Ishikawa (cell line): Measurements from ENCODE around the gene TMEM40.

ENCODE experiments used
- CEBPB ChIP-seq: IDR thresholded peaks from 2 replicates; pipeline ENCODE4 v1.6.1; 2012
- EP300 ChIP-seq: IDR thresholded peaks from 2 replicates; pipeline ENCODE4 v1.6.1; 2012; ENCODE audit warnings: borderline replicate concordance
- RAD21 ChIP-seq: IDR thresholded peaks from 2 replicates; pipeline ENCODE4 v1.6.1; 2012; ENCODE audit warnings: low read depth
- YY1 ChIP-seq: IDR thresholded peaks from 2 replicates; pipeline ENCODE4 v1.6.1; 2012; ENCODE audit warnings: low read depth
- ZBTB7A ChIP-seq: IDR thresholded peaks from 2 replicates; pipeline ENCODE4 v1.6.1; 2012; ENCODE audit warnings: low read depth
- TF ChIP-seq, protein P1 (sequence below): IDR thresholded peaks from 2 replicates; pipeline ENCODE4 v1.6.1; 2012; ENCODE audit warnings: low read depth, mild to moderate bottlenecking

DNA sequence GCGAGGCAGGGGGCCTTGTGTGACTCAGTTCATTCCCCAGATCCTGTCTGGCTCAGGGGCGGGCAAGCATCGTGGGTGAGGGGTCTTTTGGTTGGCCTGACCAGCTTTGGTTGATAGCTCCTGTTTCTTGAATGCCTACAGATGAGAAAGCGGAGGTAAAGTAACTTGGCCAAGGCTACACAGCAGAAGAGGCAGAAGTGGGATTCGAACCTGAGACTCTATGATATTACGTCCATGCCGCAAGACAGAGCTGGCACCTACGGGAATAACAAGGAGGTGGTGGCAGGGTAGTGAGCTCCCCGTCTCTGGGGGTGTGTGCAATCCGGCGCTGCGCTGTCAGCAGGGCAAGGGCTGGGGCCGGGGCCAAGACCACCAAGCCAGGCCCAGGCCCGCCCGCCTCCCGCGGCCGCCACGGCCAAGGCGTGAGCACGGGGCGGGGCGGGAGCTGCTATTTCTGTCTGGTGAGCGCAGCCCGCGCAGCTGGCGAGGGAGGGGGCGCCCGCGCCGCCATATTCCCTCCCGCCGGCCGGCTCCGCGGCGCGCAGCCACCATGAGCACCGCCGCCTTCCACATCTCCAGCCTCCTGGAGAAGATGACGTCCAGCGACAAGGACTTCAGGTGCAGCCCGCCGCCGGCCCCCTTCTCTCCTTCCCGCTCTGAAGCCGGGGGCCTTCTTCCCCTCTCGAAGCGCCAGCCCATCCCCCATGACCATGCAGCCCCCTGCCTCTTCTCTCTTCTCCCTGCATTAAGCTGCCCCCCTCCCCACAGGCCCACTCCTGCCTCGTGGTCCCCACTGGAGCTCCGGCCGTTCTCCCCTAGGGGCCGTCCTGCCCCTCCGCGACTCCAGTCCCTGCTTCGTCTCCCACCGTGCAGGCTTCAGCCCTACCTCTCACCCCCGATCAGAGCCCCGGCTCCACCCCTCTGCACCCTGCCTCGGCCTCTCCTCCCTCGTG, 37.4 kb upstream of the TMEM40 start, which contains the start of gene CAND2:
- TF ChIP-seq ZBTB7A (peak; percentile 70), RAD21 (no peak), YY1 (peak; percentile 82), EP300 (no peak), CEBPB (no peak)
- TF ChIP-seq, protein P1, sequence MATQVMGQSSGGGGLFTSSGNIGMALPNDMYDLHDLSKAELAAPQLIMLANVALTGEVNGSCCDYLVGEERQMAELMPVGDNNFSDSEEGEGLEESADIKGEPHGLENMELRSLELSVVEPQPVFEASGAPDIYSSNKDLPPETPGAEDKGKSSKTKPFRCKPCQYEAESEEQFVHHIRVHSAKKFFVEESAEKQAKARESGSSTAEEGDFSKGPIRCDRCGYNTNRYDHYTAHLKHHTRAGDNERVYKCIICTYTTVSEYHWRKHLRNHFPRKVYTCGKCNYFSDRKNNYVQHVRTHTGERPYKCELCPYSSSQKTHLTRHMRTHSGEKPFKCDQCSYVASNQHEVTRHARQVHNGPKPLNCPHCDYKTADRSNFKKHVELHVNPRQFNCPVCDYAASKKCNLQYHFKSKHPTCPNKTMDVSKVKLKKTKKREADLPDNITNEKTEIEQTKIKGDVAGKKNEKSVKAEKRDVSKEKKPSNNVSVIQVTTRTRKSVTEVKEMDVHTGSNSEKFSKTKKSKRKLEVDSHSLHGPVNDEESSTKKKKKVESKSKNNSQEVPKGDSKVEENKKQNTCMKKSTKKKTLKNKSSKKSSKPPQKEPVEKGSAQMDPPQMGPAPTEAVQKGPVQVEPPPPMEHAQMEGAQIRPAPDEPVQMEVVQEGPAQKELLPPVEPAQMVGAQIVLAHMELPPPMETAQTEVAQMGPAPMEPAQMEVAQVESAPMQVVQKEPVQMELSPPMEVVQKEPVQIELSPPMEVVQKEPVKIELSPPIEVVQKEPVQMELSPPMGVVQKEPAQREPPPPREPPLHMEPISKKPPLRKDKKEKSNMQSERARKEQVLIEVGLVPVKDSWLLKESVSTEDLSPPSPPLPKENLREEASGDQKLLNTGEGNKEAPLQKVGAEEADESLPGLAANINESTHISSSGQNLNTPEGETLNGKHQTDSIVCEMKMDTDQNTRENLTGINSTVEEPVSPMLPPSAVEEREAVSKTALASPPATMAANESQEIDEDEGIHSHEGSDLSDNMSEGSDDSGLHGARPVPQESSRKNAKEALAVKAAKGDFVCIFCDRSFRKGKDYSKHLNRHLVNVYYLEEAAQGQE, result no peak
